Coronary artery (tissue), 2 donors: ENCODE data around the gene TUT7.

Experiments used
- DNase-seq: peaks from one replicate; pipeline ENCODE4 v3.0.0-alpha.2; 2017; ENCODE audit warnings: low spot score
- H3K27ac ChIP-seq, 2 donors: fragments of 200-600 bp; sonication (generic); one replicate each; pipeline ENCODE4 v1.5.1; 2016 to 2019
- H3K4me3 ChIP-seq: fragments of 200-600 bp; sonication (generic); 2 replicates; pipeline ENCODE4 v1.5.1; 2016; ENCODE audit warnings: mild to moderate bottlenecking, moderate library complexity
- CTCF ChIP-seq: fragments of 200-600 bp; sonication (generic); IDR thresholded peaks from one replicate; pipeline ENCODE4 v1.5.1; 2019; ENCODE audit warnings: antibody characterized with exemption

Gene TUT7

GRCh38 chr9:86347991-86348390 is 6.2 kb downstream of the TUT7 start:
- TF ChIP-seq CTCF, result no peak
- Histone ChIP-seq H3K27ac (no peak overlapping the region), H3K4me3 (no peak overlapping the region)
- DNase-seq, result no peak

GRCh38 chr9:86344818-86345217 is 9.4 kb downstream of the TUT7 start:
- H3K4me3 ChIP-seq, result no peak overlapping the region
- no peak for TF ChIP-seq CTCF
- no peak for DNase-seq
- H3K27ac ChIP-seq, result no peak overlapping the region

GRCh38 chr9:86342269-86342668 is 11.9 kb downstream of the TUT7 start:
- TF ChIP-seq CTCF, result no peak
- no peak for DNase-seq
- Histone ChIP-seq H3K27ac (no peak overlapping the region), H3K4me3 (no peak overlapping the region)

GRCh38 chr9:86341007-86341491 is 13.2 kb downstream of the TUT7 start:
- TF ChIP-seq CTCF, result no peak
- Histone ChIP-seq H3K4me3 (no peak overlapping the region), H3K27ac (no peak overlapping the region)
- DNase-seq, result no peak

- no peak for TF ChIP-seq CTCF
- no peak for DNase-seq
- H3K4me3 ChIP-seq, result no peak overlapping the region
- H3K27ac ChIP-seq, result no peak overlapping the region
These were observed 13.7 kb downstream of the TUT7 start for GRCh38 chr9:86340356-86341006.

GRCh38 chr9:86337469-86338108 is 16.6 kb downstream of the TUT7 start:
- H3K4me3 ChIP-seq, result no peak overlapping the region
- TF ChIP-seq CTCF, result no peak
- DNase-seq, result no peak
- H3K27ac ChIP-seq, result no peak overlapping the region

- no peak overlapping the region for H3K27ac ChIP-seq
- no peak for DNase-seq
- H3K4me3 ChIP-seq, result no peak overlapping the region
- no peak for TF ChIP-seq CTCF
These were observed 18.2 kb downstream of the TUT7 start for GRCh38 chr9:86336058-86336457.
